Measurements from ENCODE around the gene WASHC4.
"Not testable (repeated sequence)": the region's sequence is repeated elsewhere in the genome, so short reads cannot be mapped to it uniquely, and the experiment has no call there.

The WASHC4 gene

GRCh38 chr12:105167346-105167745 is 59.8 kb downstream of the WASHC4 start:
- TF ChIP-seq CTCF (IDR thresholded peaks at IDR 0.05; ENCODE audit: borderline replicate concordance, control extremely low read depth, extremely low read depth, insufficient read depth, missing control alignments) = no peak
- DNase-seq (ENCODE audit: low spot score) = no peak
- in situ Hi-C loops (cut with MboI; ENCODE audit: low sequenced_read_pairs, unreplicated experiment) = no loop called here

- no peak for TF ChIP-seq CTCF (IDR thresholded peaks at IDR 0.05; ENCODE audit: borderline replicate concordance, control extremely low read depth, extremely low read depth, insufficient read depth, missing control alignments)
- DNase-seq (ENCODE audit: low spot score) = no peak
- in situ Hi-C loops (cut with MboI; ENCODE audit: low sequenced_read_pairs, unreplicated experiment) = no loop called here
Measured at GRCh38 chr12:105168006-105168405, 60.5 kb downstream of the WASHC4 start.

GRCh38 chr12:105170139-105170538 is 62.6 kb downstream of the WASHC4 start:
- TF ChIP-seq CTCF (IDR thresholded peaks at IDR 0.05; ENCODE audit: borderline replicate concordance, control extremely low read depth, extremely low read depth, insufficient read depth, missing control alignments) = no peak
- no peak for DNase-seq (ENCODE audit: low spot score)
- in situ Hi-C loops (cut with MboI; ENCODE audit: low sequenced_read_pairs, unreplicated experiment) = no loop called here

- TF ChIP-seq CTCF (IDR thresholded peaks at IDR 0.05; ENCODE audit: borderline replicate concordance, control extremely low read depth, extremely low read depth, insufficient read depth, missing control alignments) = no peak
- in situ Hi-C loops (cut with MboI; ENCODE audit: low sequenced_read_pairs, unreplicated experiment) = no loop called here
- DNase-seq (ENCODE audit: low spot score) = no peak
Measured at GRCh38 chr12:105171691-105172436, 64.3 kb downstream of the WASHC4 start.

GRCh38 chr12:105175397-105175990 is 68.0 kb downstream of the WASHC4 start:
- in situ Hi-C loops (cut with MboI; ENCODE audit: low sequenced_read_pairs, unreplicated experiment) = no loop called here
- no peak for DNase-seq (ENCODE audit: low spot score)
- TF ChIP-seq CTCF (IDR thresholded peaks at IDR 0.05; ENCODE audit: borderline replicate concordance, control extremely low read depth, extremely low read depth, insufficient read depth, missing control alignments) = no peak

- in situ Hi-C loops (cut with MboI; ENCODE audit: low sequenced_read_pairs, unreplicated experiment) = no loop called here
Measured at GRCh38 chr12:105177208-105177607, 69.7 kb downstream of the WASHC4 start.

GRCh38 chr12:105179114-105179513 is 71.6 kb downstream of the WASHC4 start:
- DNase-seq (ENCODE audit: low spot score); in situ Hi-C loops (cut with MboI; ENCODE audit: low sequenced_read_pairs, unreplicated experiment): not testable (repeated sequence)

More at GRCh38 chr12:105177208-105177607, 69.7 kb downstream of the WASHC4 start:
- no peak for TF ChIP-seq CTCF (IDR thresholded peaks at IDR 0.05; ENCODE audit: borderline replicate concordance, control extremely low read depth, extremely low read depth, insufficient read depth, missing control alignments)
- DNase-seq (ENCODE audit: low spot score) = no peak

GRCh38 chr12:105183406-105183805 is 75.9 kb downstream of the WASHC4 start:
- DNase-seq (ENCODE audit: low spot score); in situ Hi-C loops (cut with MboI; ENCODE audit: low sequenced_read_pairs, unreplicated experiment): not testable (repeated sequence)

GRCh38 chr12:105183976-105184375 is 76.4 kb downstream of the WASHC4 start:
- in situ Hi-C loops (cut with MboI; ENCODE audit: low sequenced_read_pairs, unreplicated experiment); DNase-seq (ENCODE audit: low spot score): not testable (repeated sequence)
